Measurements from ENCODE around the gene BCAS3. TPM values are rescaled to one million over a fixed set of nuclear protein-coding genes. Genes with fewer than 3 reads are reported as not detected.
"Not testable (repeated sequence)": the region's sequence is repeated elsewhere in the genome, so short reads cannot be mapped to it uniquely, and the experiment has no call there.

BCAS3 gene
- total RNA-seq, 4 donors from 2014 or later = 20.7 to 76.3 (median 39.8) TPM

DNA sequence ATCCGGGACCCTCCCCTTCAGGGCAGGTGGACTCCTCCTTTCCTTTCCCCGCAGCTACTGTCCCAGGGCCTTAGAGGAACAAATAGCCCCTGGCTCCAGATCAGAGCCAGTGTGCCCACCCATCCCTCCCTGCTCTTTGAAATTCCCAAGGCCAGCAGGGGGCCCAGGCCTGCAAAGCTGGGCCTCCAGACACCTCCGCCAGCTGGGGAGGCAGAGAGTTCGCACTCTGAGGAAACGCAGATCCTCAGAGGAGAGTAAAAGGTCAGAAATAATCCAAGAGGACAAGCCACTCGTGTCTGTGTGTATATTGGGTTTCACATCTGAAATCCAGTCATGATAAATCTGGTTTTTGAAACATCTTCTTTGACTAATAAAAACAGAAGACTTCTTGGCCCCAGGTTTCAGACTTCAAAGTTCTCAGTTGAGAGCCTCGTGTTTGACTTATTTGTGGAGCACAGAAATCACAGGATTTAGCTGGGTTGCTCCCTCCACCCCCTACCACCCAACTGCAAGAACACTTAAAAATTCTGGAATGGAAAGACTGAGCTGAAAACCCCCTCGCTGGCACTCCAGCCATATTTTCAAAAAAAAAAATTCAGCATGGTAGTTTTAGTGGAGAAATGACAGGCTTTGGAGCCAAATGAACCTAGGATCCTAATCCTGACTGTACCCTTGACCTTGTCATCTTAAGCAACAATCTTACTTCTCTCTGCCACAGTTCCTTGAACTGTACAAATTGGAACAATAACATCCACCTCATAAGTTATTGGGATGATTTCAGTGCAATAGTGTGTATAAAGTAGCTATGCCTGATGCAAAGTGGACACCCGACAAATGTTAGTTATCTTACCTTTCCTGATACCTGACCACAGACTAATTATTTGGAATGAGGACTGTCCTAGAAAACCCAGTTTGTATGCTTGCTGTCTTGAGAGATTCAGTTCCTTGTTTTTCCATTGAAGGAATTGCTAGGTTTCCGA, 677.5 kb downstream of the BCAS3 start:
- in situ Hi-C loops (cut with MboI; ENCODE audit: low pct_ligation_motif_present in 1 of 4, low pct_unique_long_range_greater_than_20kb in 1 of 4, low sequenced_read_pairs in 3 of 4) (no loop called here), intact Hi-C loops (cut with DNase I; ENCODE audit: low total_unique reads) (no loop called here)
- WGBS, 2 donors (ENCODE audit: low coverage in 1 of 2) = 86 to 89% methylated on average over 1 to 10 of the region's 10 CpGs
- Histone ChIP-seq H3K27me3 (no peaks in the 10 kb centered on the region), H3K27ac (no peak overlapping the region), H3K36me3 (no peaks in the 10 kb centered on the region), H3K4me1 (no peaks in the 10 kb centered on the region), H3K4me3 (no peak overlapping the region), H3K9me3 (no peaks in the 10 kb centered on the region)
- no peak for DNase-seq
- TF ChIP-seq POLR2A (IDR thresholded peaks at IDR 0.05) (no peak), EP300 (IDR thresholded peaks at IDR 0.05; ENCODE audit: low read depth) (no peak), POLR2AphosphoS5 (IDR thresholded peaks at IDR 0.05) (no peak)
- TF ChIP-seq, protein P1, sequence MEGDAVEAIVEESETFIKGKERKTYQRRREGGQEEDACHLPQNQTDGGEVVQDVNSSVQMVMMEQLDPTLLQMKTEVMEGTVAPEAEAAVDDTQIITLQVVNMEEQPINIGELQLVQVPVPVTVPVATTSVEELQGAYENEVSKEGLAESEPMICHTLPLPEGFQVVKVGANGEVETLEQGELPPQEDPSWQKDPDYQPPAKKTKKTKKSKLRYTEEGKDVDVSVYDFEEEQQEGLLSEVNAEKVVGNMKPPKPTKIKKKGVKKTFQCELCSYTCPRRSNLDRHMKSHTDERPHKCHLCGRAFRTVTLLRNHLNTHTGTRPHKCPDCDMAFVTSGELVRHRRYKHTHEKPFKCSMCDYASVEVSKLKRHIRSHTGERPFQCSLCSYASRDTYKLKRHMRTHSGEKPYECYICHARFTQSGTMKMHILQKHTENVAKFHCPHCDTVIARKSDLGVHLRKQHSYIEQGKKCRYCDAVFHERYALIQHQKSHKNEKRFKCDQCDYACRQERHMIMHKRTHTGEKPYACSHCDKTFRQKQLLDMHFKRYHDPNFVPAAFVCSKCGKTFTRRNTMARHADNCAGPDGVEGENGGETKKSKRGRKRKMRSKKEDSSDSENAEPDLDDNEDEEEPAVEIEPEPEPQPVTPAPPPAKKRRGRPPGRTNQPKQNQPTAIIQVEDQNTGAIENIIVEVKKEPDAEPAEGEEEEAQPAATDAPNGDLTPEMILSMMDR (IDR thresholded peaks at IDR 0.05) = no peak

DNA sequence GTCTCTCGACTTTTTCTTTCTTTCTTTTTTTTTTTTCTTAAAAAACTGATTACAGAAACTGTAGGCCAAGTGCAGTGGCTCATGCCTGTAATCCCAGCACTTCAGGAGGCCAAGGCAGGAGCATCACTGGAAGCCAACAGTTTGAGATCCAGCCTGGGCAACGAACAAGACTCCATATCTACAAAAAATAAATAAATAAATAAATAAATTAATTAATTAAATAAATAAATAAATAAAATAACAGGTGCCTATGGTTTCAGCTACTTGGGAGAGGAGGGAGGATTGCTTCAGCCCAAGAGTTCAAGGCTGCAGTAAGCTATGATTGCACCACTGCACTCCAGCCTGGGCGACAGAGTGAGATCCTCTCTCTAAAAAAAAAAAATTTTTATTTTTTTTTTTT, 679.4 kb downstream of the BCAS3 start:
- in situ Hi-C loops (cut with MboI; ENCODE audit: low pct_ligation_motif_present in 1 of 4, low pct_unique_long_range_greater_than_20kb in 1 of 4, low sequenced_read_pairs in 3 of 4); H3K27me3 ChIP-seq; H3K9me3 ChIP-seq; H3K4me1 ChIP-seq; H3K27ac ChIP-seq; DNase-seq; H3K36me3 ChIP-seq; H3K4me3 ChIP-seq; intact Hi-C loops (cut with DNase I; ENCODE audit: low total_unique reads): not testable (repeated sequence)
- 83 to 90% methylated on average over 2 to 3 of the region's 3 CpGs for WGBS, 2 donors (ENCODE audit: low coverage in 1 of 2)

DNA sequence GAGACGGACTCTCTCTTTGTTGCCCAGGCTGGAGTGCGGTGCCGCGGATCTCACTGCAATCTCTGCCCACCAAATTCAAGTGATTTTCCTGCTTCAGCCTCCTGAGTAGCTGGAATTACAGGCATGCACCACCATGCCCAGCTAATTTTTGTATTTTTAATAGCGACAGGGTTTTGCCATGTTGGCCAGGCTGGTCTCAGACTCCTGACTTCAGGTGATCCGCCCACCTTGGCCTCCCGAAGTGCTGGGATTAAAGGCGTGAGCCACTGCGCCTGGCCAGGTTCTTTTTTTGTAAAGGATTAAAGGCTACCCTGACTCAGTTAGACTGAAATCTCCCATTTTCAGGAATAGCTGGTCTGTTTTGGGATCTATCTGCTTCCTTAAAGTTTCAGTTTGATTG, 681.9 kb downstream of the BCAS3 start:
- intact Hi-C loops (cut with DNase I; ENCODE audit: low total_unique reads); H3K4me1 ChIP-seq; in situ Hi-C loops (cut with MboI; ENCODE audit: low pct_ligation_motif_present in 1 of 4, low pct_unique_long_range_greater_than_20kb in 1 of 4, low sequenced_read_pairs in 3 of 4); H3K27ac ChIP-seq; DNase-seq; H3K4me3 ChIP-seq; H3K9me3 ChIP-seq; H3K27me3 ChIP-seq; H3K36me3 ChIP-seq: not testable (repeated sequence)
- WGBS, 2 donors (ENCODE audit: low coverage in 1 of 2) = 97 to 100% methylated on average over 8 to 9 of the region's 9 CpGs

DNA sequence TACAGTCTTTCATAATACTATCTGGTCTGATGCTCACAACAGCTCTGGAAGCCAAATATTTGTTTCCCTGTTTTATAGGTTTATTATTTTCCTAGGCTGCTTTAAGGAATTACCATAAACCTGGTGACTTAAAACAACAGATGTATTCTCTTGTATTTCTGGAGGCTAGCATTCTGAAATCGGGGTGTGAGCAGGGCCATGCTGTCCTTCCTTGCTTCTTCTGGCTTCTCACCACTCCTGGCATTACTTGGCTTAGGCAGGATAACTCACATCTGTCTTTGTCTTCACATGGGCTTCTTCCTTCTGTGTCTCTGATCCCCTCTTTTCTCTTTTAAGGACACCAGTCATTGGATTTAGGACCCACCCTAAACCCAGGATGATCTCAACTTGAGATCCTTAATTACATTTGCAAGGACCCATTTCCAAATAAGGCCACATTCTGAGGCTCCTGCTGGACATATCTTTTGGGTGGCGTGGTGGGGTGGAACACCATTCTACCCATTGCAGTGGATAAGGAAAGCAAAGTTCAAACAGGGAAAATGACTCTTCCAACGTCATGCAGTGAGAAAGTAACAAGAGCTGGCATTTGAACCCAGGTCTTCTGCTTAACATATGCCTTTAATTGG, 682.8 kb downstream of the BCAS3 start:
- TF ChIP-seq POLR2A (IDR thresholded peaks at IDR 0.05) (no peak), POLR2AphosphoS5 (IDR thresholded peaks at IDR 0.05) (no peak), EP300 (IDR thresholded peaks at IDR 0.05; ENCODE audit: low read depth) (no peak)
- TF ChIP-seq, protein P1 (IDR thresholded peaks at IDR 0.05) = no peak
- DNase-seq = no peak
- Histone ChIP-seq H3K4me3 (no peak overlapping the region), H3K27me3 (no peaks in the 10 kb centered on the region), H3K27ac (no peak overlapping the region), H3K4me1 (no peaks in the 10 kb centered on the region), H3K36me3 (no peaks in the 10 kb centered on the region), H3K9me3 (no peaks in the 10 kb centered on the region)
- in situ Hi-C loops (cut with MboI; ENCODE audit: low pct_ligation_motif_present in 1 of 4, low pct_unique_long_range_greater_than_20kb in 1 of 4, low sequenced_read_pairs in 3 of 4) (no loop called here), intact Hi-C loops (cut with DNase I; ENCODE audit: low total_unique reads) (no loop called here)
- WGBS, 2 donors (ENCODE audit: low coverage in 1 of 2) = 86 to 88% methylated on average over 3 of the region's 3 CpGs

DNA sequence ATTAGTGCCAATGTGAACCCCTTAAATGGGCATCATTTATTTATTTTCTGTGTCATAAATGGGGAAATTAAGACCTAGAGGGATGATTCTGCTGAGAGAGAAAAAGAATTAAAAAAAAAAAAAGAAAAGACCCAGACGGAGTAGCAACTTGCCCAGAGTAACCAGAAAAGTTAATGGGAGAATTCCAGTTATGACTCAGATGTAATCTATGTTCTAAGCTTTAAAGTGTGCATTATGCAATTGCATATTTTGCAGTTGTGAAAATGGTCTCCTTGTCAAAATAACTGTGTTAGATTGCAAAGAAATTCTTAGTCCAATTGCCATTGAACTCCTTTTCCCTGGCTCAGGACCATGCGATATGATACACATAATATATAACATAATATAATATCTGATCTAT, 683.4 kb downstream of the BCAS3 start:
- DNase-seq = no peak
- no peaks in the 10 kb centered on the region for H3K9me3 ChIP-seq
- H3K4me3 ChIP-seq = no peak overlapping the region
- H3K36me3 ChIP-seq = no peaks in the 10 kb centered on the region
- H3K4me1 ChIP-seq = no peaks in the 10 kb centered on the region
- 82 to 88% methylated on average over 2 of the region's 2 CpGs for WGBS, 2 donors (ENCODE audit: low coverage in 1 of 2)
- intact Hi-C loops (cut with DNase I; ENCODE audit: low total_unique reads) = no loop called here
- in situ Hi-C loops (cut with MboI; ENCODE audit: low pct_ligation_motif_present in 1 of 4, low pct_unique_long_range_greater_than_20kb in 1 of 4, low sequenced_read_pairs in 3 of 4) = no loop called here
- H3K27ac ChIP-seq = no peak overlapping the region
- H3K27me3 ChIP-seq = no peaks in the 10 kb centered on the region
- TF ChIP-seq POLR2AphosphoS5 (IDR thresholded peaks at IDR 0.05) = no peak
- no peak for TF ChIP-seq POLR2A (IDR thresholded peaks at IDR 0.05)
- no peak for TF ChIP-seq EP300 (IDR thresholded peaks at IDR 0.05; ENCODE audit: low read depth)
- TF ChIP-seq, protein P1 (IDR thresholded peaks at IDR 0.05) = no peak

Measured in transverse colon (tissue), 4 donors.